Hippocampal formation (tissue), 2 donors: ENCODE measurements around the gene TLE4.

Experiments used
- DNase-seq, 2 donors: peaks; one replicate each; lab custom pipeline; 2025; lab: John Stamatoyannopoulos, UW

The TLE4 gene

GRCh38 chr9:79691496-79691895 lies 119.7 kb downstream of the TLE4 start:
- no peak for DNase-seq

- no peak for DNase-seq
These were observed 121.2 kb downstream of the TLE4 start for GRCh38 chr9:79692857-79693571.

- DNase-seq = no peak
These were observed 122.0 kb downstream of the TLE4 start for GRCh38 chr9:79693750-79694149.

- DNase-seq = no peak
These were observed 122.4 kb downstream of the TLE4 start for GRCh38 chr9:79694208-79694607.

GRCh38 chr9:79694676-79695400 lies 123.1 kb downstream of the TLE4 start:
- no peak for DNase-seq

GRCh38 chr9:79695531-79696175 lies 123.9 kb downstream of the TLE4 start:
- DNase-seq = no peak

GRCh38 chr9:79698967-79699366 lies 127.2 kb downstream of the TLE4 start:
- DNase-seq = no peak

- DNase-seq = no peak
These were observed 127.7 kb downstream of the TLE4 start for GRCh38 chr9:79699479-79699878.

GRCh38 chr9:79700607-79701360 lies 129.0 kb downstream of the TLE4 start:
- no peak for DNase-seq

- DNase-seq = no peak
These were observed 129.9 kb downstream of the TLE4 start for GRCh38 chr9:79701651-79702050.

GRCh38 chr9:79705704-79706103 lies 133.9 kb downstream of the TLE4 start:
- DNase-seq = no peak

- no peak for DNase-seq
These were observed 134.7 kb downstream of the TLE4 start for GRCh38 chr9:79706512-79706911.

GRCh38 chr9:79707589-79707988 lies 135.8 kb downstream of the TLE4 start:
- no peak for DNase-seq

- no peak for DNase-seq
These were observed 136.8 kb downstream of the TLE4 start for GRCh38 chr9:79708541-79708940.

- no peak for DNase-seq
These were observed 138.2 kb downstream of the TLE4 start for GRCh38 chr9:79709743-79710674.

- no peak for DNase-seq
These were observed 140.1 kb downstream of the TLE4 start for GRCh38 chr9:79711874-79712273.

GRCh38 chr9:79719021-79719420 lies 147.3 kb downstream of the TLE4 start:
- no peak for DNase-seq

GRCh38 chr9:79719989-79720388 lies 148.2 kb downstream of the TLE4 start:
- no peak for DNase-seq

- DNase-seq = no peak
These were observed 159.6 kb downstream of the TLE4 start for GRCh38 chr9:79731171-79731890.

- no peak for DNase-seq
These were observed 163.4 kb downstream of the TLE4 start for GRCh38 chr9:79735023-79735779.
